H1 (cell line): ENCODE results near the gene FAM83F. TPM values are rescaled to one million over a fixed set of nuclear protein-coding genes. Genes with fewer than 3 reads are reported as not detected.

Experiments used
- CTCF ChIA-PET: fragments of 300-600 bp; sonication (Branson Sonifier 250); formaldehyde crosslinking; loops from one replicate; lab custom pipeline; 2021; ENCODE audit not compliant: partially characterized antibody; lab: Charles Lee
- POLR2A ChIA-PET: fragments of 300-600 bp; sonication (Branson Sonifier 250); formaldehyde crosslinking; loops from one replicate; lab custom pipeline; 2021; ENCODE audit warnings: inconsistent platforms; ENCODE audit not compliant: partially characterized antibody; lab: Charles Lee
- DNase-seq, 2 experiments: peaks; one replicate each; pipeline versions ENCODE4 v3.0.0 to v3.0.0-alpha.2; 2010 to 2022; ENCODE audit warnings: low spot score in 2 of 2, low read depth in 1 of 2, mixed read lengths in 1 of 2
- FAIRE-seq: peaks from 2 replicates; lab custom pipeline; 2011; peaks lifted over from hg19 to GRCh38; lab: Jason Lieb, UNC
- H2AFZ ChIP-seq: 2 replicates; pipeline ENCODE4 v1.8.1; 2012; ENCODE audit warnings: low read length, inconsistent platforms
- H2AK5ac ChIP-seq: 2 replicates; pipeline ENCODE4 v1.6.1; 2013; ENCODE audit warnings: low read depth, low read length
- H2BK120ac ChIP-seq: replicated peaks from 2 replicates; pipeline ENCODE3; 2013; ENCODE audit warnings: low read depth, low read length, inconsistent platforms
- H2BK12ac ChIP-seq: 2 replicates; pipeline ENCODE4 v1.6.1; 2013; ENCODE audit warnings: low read depth, low read length
- H2BK15ac ChIP-seq: 2 replicates; pipeline ENCODE4 v1.6.1; 2013; ENCODE audit warnings: low read length
- H2BK20ac ChIP-seq: 2 replicates; pipeline ENCODE4 v1.6.1; 2013; ENCODE audit warnings: low read length
- H2BK5ac ChIP-seq: 2 replicates; pipeline ENCODE4 v1.6.1; 2013; ENCODE audit warnings: low read depth, low read length
- H3K14ac ChIP-seq: 2 replicates; pipeline ENCODE4 v1.6.1; 2013; ENCODE audit warnings: inconsistent platforms; ENCODE audit not compliant: insufficient read length
- H3K18ac ChIP-seq: 2 replicates; pipeline ENCODE4 v1.6.1; 2013; ENCODE audit warnings: low read length; ENCODE audit errors: extremely low read depth
- H3K23ac ChIP-seq: 2 replicates; pipeline ENCODE4 v1.6.1; 2013; ENCODE audit warnings: inconsistent platforms; ENCODE audit not compliant: insufficient read length
- H3K23me2 ChIP-seq: 2 replicates; pipeline ENCODE4 v1.6.1; 2013; ENCODE audit warnings: low read depth, low read length
- H3K27ac ChIP-seq: 2 replicates; pipeline ENCODE4 v1.6.1; 2011; ENCODE audit warnings: low read depth, low read length, inconsistent platforms
- H3K27me3 ChIP-seq, 4 experiments: replicated peaks in 1 of 4; 1 replicate in 1 of 4; 2 replicates in 3 of 4; pipeline versions ENCODE4 v1.6.1 to v1.8.1; 2011 to 2013; ENCODE audit warnings: low read length in 3 of 4, mild to moderate bottlenecking in 3 of 4, inconsistent platforms in 2 of 4, mixed read lengths in 2 of 4, moderate library complexity in 1 of 4; ENCODE audit not compliant: control insufficient read depth in 3 of 4, insufficient read depth in 3 of 4; ENCODE audit errors: extremely low read depth in 1 of 4
- H3K36me3 ChIP-seq, 4 experiments: 2 replicates each; pipeline versions ENCODE4 v1.6.1 to v1.8.1; 2011 to 2013; ENCODE audit warnings: mild to moderate bottlenecking in 4 of 4, low read length in 3 of 4, moderate library complexity in 2 of 4, control low read depth in 1 of 4, inconsistent platforms in 1 of 4; ENCODE audit not compliant: insufficient read depth in 4 of 4, control insufficient read depth in 2 of 4
- H3K4ac ChIP-seq: replicated peaks from 2 replicates; pipeline ENCODE3; 2013; ENCODE audit warnings: low read length, low read depth, mixed read lengths, inconsistent platforms; ENCODE audit not compliant: insufficient read length
- H3K4me1 ChIP-seq, 4 experiments: replicated peaks in 1 of 4; 1 replicate in 1 of 4; 2 replicates in 3 of 4; pipeline versions ENCODE4 v1.6.1 to v1.8.1; 2011 to 2013; ENCODE audit warnings: low read length in 3 of 4, inconsistent platforms in 2 of 4, mixed read lengths in 1 of 4; ENCODE audit not compliant: insufficient read depth in 4 of 4, control insufficient read depth in 3 of 4
- H3K4me2 ChIP-seq, 2 experiments: 2 replicates each; pipeline versions ENCODE4 v1.6.1 to v1.8.1; 2011 to 2013; ENCODE audit warnings: low read depth in 2 of 2, low read length in 2 of 2, control low read depth in 1 of 2, inconsistent platforms in 1 of 2, mild to moderate bottlenecking in 1 of 2; ENCODE audit not compliant: insufficient read depth in 1 of 2
- H3K4me3 ChIP-seq, 4 experiments: fragments of 200-600, 300-600 bp in 1 of 4; sonication (generic), shearing (Covaris generic), sonication (Bioruptor Twin) in 1 of 4; 2 replicates each; pipeline versions ENCODE4 v1.5.1 to v1.8.1; 2011 to 2016; ENCODE audit warnings: low read length in 4 of 4, low read depth in 3 of 4, control low read depth in 2 of 4, inconsistent platforms in 2 of 4, mild to moderate bottlenecking in 2 of 4, mixed read lengths in 1 of 4, moderate library complexity in 1 of 4; ENCODE audit not compliant: insufficient read depth in 2 of 4; ENCODE audit errors: extremely low read depth in 1 of 4
- H3K56ac ChIP-seq: replicated peaks from 2 replicates; pipeline ENCODE3; 2013; ENCODE audit warnings: low read depth, mild to moderate bottlenecking, mixed read lengths, low read length, inconsistent platforms; ENCODE audit not compliant: insufficient read length
- H3K79me1 ChIP-seq: 2 replicates; pipeline ENCODE4 v1.6.1; 2013; ENCODE audit warnings: low read depth, low read length, control low read depth
- H3K79me2 ChIP-seq, 2 experiments: 2 replicates each; pipeline versions ENCODE4 v1.6.1 to v1.8.1; 2012 to 2013; ENCODE audit warnings: low read length in 2 of 2, mild to moderate bottlenecking in 2 of 2, inconsistent platforms in 1 of 2; ENCODE audit not compliant: insufficient read depth in 2 of 2, control insufficient read depth in 1 of 2
- H3K9ac ChIP-seq, 4 experiments: replicated peaks in 1 of 4; 1 replicate in 1 of 4; 2 replicates in 3 of 4; pipeline versions ENCODE4 v1.6.1 to v1.8.1; 2011 to 2013; ENCODE audit warnings: low read depth in 3 of 4, low read length in 3 of 4, control low read depth in 2 of 4, mild to moderate bottlenecking in 2 of 4, moderate library complexity in 2 of 4, inconsistent platforms in 1 of 4; ENCODE audit errors: extremely low read depth in 1 of 4
- H3K9me3 ChIP-seq, 2 experiments: 2 replicates each; pipeline versions ENCODE4 v1.6.1 to v1.8.1; 2012 to 2013; ENCODE audit warnings: mild to moderate bottlenecking in 2 of 2, moderate library complexity in 2 of 2, control low read depth in 1 of 2, inconsistent platforms in 1 of 2, low read depth in 1 of 2, low read length in 1 of 2, mixed read lengths in 1 of 2; ENCODE audit not compliant: insufficient read depth in 2 of 2
- H4K20me1 ChIP-seq, 2 experiments: replicated peaks in 1 of 2; 2 replicates each; pipeline versions ENCODE3 to v1.8.1; 2011 to 2013; ENCODE audit warnings: inconsistent platforms in 2 of 2, low read length in 2 of 2, mild to moderate bottlenecking in 1 of 2; ENCODE audit not compliant: insufficient read depth in 2 of 2, control insufficient read depth in 1 of 2
- H4K5ac ChIP-seq: 2 replicates; pipeline ENCODE4 v1.6.1; 2013; ENCODE audit warnings: low read length, low read depth, mixed read lengths, inconsistent platforms; ENCODE audit not compliant: insufficient read length
- H4K8ac ChIP-seq: 2 replicates; pipeline ENCODE4 v1.8.0; 2013; ENCODE audit warnings: mild to moderate bottlenecking, moderate library complexity, low read length, inconsistent platforms; ENCODE audit not compliant: insufficient read depth; ENCODE audit errors: extremely low read depth
- H4K91ac ChIP-seq: replicated peaks from 2 replicates; pipeline ENCODE3; 2013; ENCODE audit warnings: low read length, mixed read lengths, inconsistent platforms; ENCODE audit not compliant: insufficient read length
- ATF2 ChIP-seq: IDR thresholded peaks from 2 replicates; pipeline ENCODE4 v1.6.1; 2012; ENCODE audit warnings: low read length, inconsistent platforms
- BRCA1 ChIP-seq: IDR thresholded peaks from 2 replicates; pipeline ENCODE4 v1.6.1; 2012; ENCODE audit warnings: low read depth, low read length, improper control_type of control experiment
- CBX5 ChIP-seq: fragments of 300-800, 300-1000 bp; sonication (generic); IDR thresholded peaks from 2 replicates; pipeline ENCODE4 v1.7.1; 2016; ENCODE audit warnings: antibody characterized with exemption, low read length, low read depth
- KDM1A ChIP-seq: fragments of 200-600, 300-600 bp; sonication (generic); IDR thresholded peaks from 2 replicates; pipeline ENCODE4 v1.7.1; 2016; ENCODE audit warnings: mild to moderate bottlenecking, low read length, borderline replicate concordance
- KDM4A ChIP-seq: IDR thresholded peaks from one replicate; pipeline ENCODE4 v1.7.1; 2012; ENCODE audit warnings: low read depth, mild to moderate bottlenecking, moderate library complexity, low read length, inconsistent platforms; ENCODE audit not compliant: severe bottlenecking
- POLR2A ChIP-seq, 2 experiments: IDR thresholded peaks; 1 replicate in 1 of 2; 2 replicates in 1 of 2; pipeline ENCODE4 v1.6.1; 2011; ENCODE audit warnings: low read depth in 2 of 2, low read length in 2 of 2, mild to moderate bottlenecking in 2 of 2; ENCODE audit errors: control extremely low read depth in 1 of 2
- TAF7 ChIP-seq: optimal IDR thresholded peaks from 2 replicates; pipeline ENCODE3; 2011; ENCODE audit warnings: low read depth, mild to moderate bottlenecking, inconsistent platforms, low read length, moderate library complexity, borderline replicate concordance
- TEAD4 ChIP-seq: IDR thresholded peaks from 2 replicates; pipeline ENCODE4 v1.6.1; 2012; ENCODE audit warnings: low read depth, low read length, inconsistent platforms, mixed read lengths
- WGBS, 2 experiments: shearing (Covaris generic) in 1 of 2; methylation state at CpG; one replicate each; pipeline versions ENCODE4 v1.1.6 to v1.1.7; 2013 to 2015; ENCODE audit warnings: low lambda C conversion rate in 2 of 2, mixed read lengths in 2 of 2, inconsistent platforms in 1 of 2, low coverage in 1 of 2, missing lambda C conversion rate in 1 of 2; ENCODE audit not compliant: insufficient replicate concordance in 2 of 2, insufficient coverage in 1 of 2, insufficient read length in 1 of 2; ENCODE audit errors: extremely low coverage in 1 of 2, missing lambda C conversion rate in 1 of 2; 5-methylcytosine and 5-hydroxymethylcytosine counted together
- polyA plus RNA-seq, 7 experiments: library from polyadenylated mRNA; depleted of rRNA in 3 of 7; stranded (reverse) in 5 of 7; unstranded in 2 of 7; fragments of >200 nt in 5 of 7; fragments of 200-250 nt in 2 of 7; gene quantifications; 1 replicate in 5 of 7; 2 replicates in 1 of 7; 4 replicates in 1 of 7; pipeline versions ENCODE4 v1.2.1 to v1.2.3, GENCODE V29; 2011 to 2013; ENCODE audit warnings: missing spikeins in 2 of 7, mixed read lengths in 2 of 7
- total RNA-seq: library from RNA; stranded (reverse); fragmentation: NEBNext Ultra II Directional; extraction: Animal tissue kit (Norgen Biotek cat#: 25700); gene quantifications from 2 replicates; pipeline ENCODE4 v1.2.1, GENCODE V29; 2021

The FAM83F gene
- total and polyA plus RNA-seq, 2 of the 8 experiments (the other 6 are each of a cell fraction or from before 2014, with no cell fraction given), result 8.6 to 18.9 TPM

- no peak overlapping the region for H3K14ac ChIP-seq
- no peak overlapping the region for H4K5ac ChIP-seq
- DNase-seq (no peak), FAIRE-seq (no peak)
- no peak overlapping the region for H3K18ac ChIP-seq
- H2BK12ac ChIP-seq, result no peak overlapping the region
- H2BK20ac ChIP-seq, result no peak overlapping the region
- no peak overlapping the region for H2BK15ac ChIP-seq
- ChIA-PET POLR2A (interaction anchor here (0.6 to 4.7 kb wide), 3 partner anchors 9 to 519 kb away, joined by 4 to 29 read pairs (median 4); no protein-coding TSS in a partner anchor), CTCF (interaction anchor here (1.5 to 1.6 kb wide), 2 partner anchors 11 to 18 kb away, joined by 3 to 7 read pairs; no protein-coding TSS in a partner anchor)
- no peaks in the 10 kb centered on the region for H3K36me3 ChIP-seq
- H3K27ac ChIP-seq, result no peak overlapping the region
- H3K79me2 ChIP-seq, result peaks cover 4 to 59% of the 10 kb centered on the region in 2 experiments; a peak in 3 of 4 replicates
- H3K27me3 ChIP-seq, result no peaks in the 10 kb centered on the region
- peaks cover 4 to 6% of the 10 kb centered on the region in 2 experiments for H4K20me1 ChIP-seq
- no peaks in the 10 kb centered on the region; the same call in 1 of the 2 replicates for H3K79me1 ChIP-seq
- no peak overlapping the region for H3K9ac ChIP-seq
- H3K4ac ChIP-seq, result no peak overlapping the region
- H4K91ac ChIP-seq, result no peak overlapping the region
- H3K4me2 ChIP-seq, result no peak overlapping the region
- H2BK5ac ChIP-seq, result no peak overlapping the region
- H3K4me3 ChIP-seq, result no peak overlapping the region
- no peak overlapping the region for H2BK120ac ChIP-seq
- H3K56ac ChIP-seq, result no peak overlapping the region
- H3K4me1 ChIP-seq, result peaks cover 5 to 18% (median 8%) of the 10 kb centered on the region in 4 experiments
- no peaks in the 10 kb centered on the region for H3K9me3 ChIP-seq
- no peak overlapping the region for H3K23ac ChIP-seq
- H2AFZ ChIP-seq, result no peak overlapping the region
- TF ChIP-seq KDM4A (no peak), POLR2A (IDR thresholded peaks at IDR 0.05; ENCODE audit: control extremely low read depth in 1 of 2, low read depth in 2 of 2, low read length in 2 of 2) (no peak), TAF7 (no peak), ATF2 (no peak), TEAD4 (no peak), BRCA1 (no peak), KDM1A (no peak), CBX5 (no peak)
- no peak overlapping the region for H2AK5ac ChIP-seq
- 76% methylated on average over 1 of the region's 1 CpG; no CpG with 5 or more reads in 1 of the 2 experiments for WGBS, 2 experiments
- H4K8ac ChIP-seq, result no peak overlapping the region
- H3K23me2 ChIP-seq, result no peaks in the 10 kb centered on the region
Measured at GRCh38 chr22:40053460-40053859, 58.7 kb downstream of the FAM83F start.
